Left cardiac atrium (tissue), 4 donors: ENCODE measurements around the gene CMTM8. TPM values are rescaled to one million over a fixed set of nuclear protein-coding genes. Genes with fewer than 3 reads are reported as not detected.

Experiments
- ATAC-seq, 2 donors: fragments of 200-7000 bp; cut with Tn5 transposase; one replicate each; pipeline ENCODE4 v1.9.1; 2020; ENCODE audit warnings: mild to moderate bottlenecking in 2 of 2, moderate library complexity in 2 of 2
- DNase-seq: peaks from one replicate; pipeline ENCODE4 v3.0.0-alpha.2; 2020
- intact Hi-C, 2 donors: fragments of 100-400 bp; cut with DNase I; formaldehyde crosslinking; loops; one replicate each; pipeline versions ENCODE4 v1.14.1 to v1.15.1; 2022 to 2023
- total RNA-seq, 2 donors: library from RNA; stranded (reverse); fragmentation: NEBNext Ultra II Directional; extraction: Animal tissue kit (Norgen Biotek cat#: 25700); gene quantifications; one replicate each; pipeline ENCODE4 v1.2.1, GENCODE V29; 2021
- donor health status: DM: no; HTN: yes; CAD: no.
- donor health status: DM: no; HTN: yes; CAD: no; lungs with severe emphysema.
- donor health status: DM: yes; HTN: yes; CAD: no.
- donor health status: Dilated cardiomyopathy.

Gene CMTM8
- total RNA-seq, 2 donors from 2014 or later = 5.7 to 6.3 TPM

DNA sequence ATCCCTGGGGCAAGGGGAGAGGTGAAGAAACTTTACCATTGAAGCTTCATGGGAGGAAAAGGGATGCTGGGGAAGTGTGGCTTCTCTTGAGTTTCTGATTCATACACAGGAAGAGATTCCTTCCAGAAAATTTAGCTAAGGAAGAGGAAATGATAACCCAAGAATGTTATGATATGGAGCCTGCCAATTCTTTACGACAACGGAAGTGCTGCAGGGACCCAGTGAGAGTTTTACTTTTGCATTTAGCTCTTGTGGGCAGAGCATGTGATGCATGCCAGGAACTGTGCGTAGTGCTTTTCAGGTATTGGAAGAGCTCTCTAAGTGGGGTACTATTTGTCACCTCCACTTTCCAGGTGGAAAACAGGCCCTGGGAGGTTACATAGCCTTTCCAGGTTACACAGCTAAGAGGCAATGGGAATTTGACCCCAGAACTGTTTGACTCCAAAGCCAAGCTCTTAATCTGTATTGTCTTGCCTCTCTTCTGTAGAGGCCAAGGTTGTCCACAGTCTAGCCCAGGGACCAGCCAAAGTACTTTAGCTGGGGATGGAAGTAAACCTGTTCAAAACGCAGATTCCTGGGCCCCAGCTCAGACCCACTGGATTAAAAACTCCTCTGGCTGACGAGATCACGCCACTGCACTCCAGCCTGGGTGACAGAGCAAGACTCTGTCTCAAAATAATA is 176.2 kb downstream of the CMTM8 start:
- DNase-seq = peak; percentile 46
- intact Hi-C loops = no loop called here
- peak; percentile 80 to 88 for ATAC-seq

DNA sequence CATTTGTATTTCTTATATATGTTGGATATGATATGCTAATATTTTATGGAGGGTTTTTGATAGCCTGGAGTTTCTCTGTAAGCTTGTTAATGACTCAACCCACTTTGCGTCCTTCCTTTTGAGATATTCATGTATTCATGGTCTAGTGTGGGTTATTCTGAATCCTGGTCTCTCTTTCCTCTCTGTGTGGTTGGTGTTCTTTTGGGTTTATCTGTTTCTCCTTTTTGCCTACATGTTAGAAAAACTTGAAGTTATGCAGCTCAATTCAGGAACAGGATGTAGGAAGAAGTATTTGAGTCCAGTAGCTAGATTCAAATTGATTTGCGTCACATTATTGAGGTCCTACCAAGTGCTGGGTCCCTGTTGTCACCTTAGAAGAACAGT is 181.3 kb downstream of the CMTM8 start:
- intact Hi-C loops = no loop called here
- ATAC-seq = no peak
- DNase-seq = no peak

Other genes starting within 250 kb of the CMTM8 start
- gene GPD1L, start 132.1 kb upstream of the CMTM8 start, total RNA-seq = 100 to 1,000 TPM; 177 to 253 TPM
- 10 to 100 TPM in 1 of 2 donors, 1 to 10 TPM in 1; 8.0 to 10.2 TPM for gene CMTM7, start 153.2 kb downstream of the CMTM8 start, total RNA-seq